NCI-H748 (cell line): ENCODE measurements around the gene ABRAXAS1.

ENCODE experiments used
- DNase-seq: peaks from one replicate; lab custom pipeline; 2025; ENCODE audit not compliant: unreplicated experiment; lab: John Stamatoyannopoulos, UW

Gene ABRAXAS1

DNA sequence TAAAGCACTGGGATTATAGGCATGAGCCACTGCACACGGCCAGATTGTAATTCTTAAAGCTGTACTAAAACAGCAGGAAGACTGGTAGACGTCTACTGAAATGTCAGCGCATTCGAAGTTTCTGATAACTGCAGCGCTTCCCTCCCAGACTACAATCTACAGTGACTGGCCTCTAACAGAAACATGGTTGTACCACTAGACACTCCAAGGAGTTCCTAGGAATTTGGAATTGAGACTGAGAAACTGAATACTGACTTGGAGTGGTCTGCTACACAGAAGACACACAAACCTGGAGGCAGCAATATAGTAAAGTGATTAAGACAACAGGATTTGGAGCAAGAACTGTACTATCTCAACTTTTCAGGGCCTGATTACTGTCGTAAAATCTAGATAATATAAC, 30.2 kb downstream of the ABRAXAS1 start:
- no peak for DNase-seq

DNA sequence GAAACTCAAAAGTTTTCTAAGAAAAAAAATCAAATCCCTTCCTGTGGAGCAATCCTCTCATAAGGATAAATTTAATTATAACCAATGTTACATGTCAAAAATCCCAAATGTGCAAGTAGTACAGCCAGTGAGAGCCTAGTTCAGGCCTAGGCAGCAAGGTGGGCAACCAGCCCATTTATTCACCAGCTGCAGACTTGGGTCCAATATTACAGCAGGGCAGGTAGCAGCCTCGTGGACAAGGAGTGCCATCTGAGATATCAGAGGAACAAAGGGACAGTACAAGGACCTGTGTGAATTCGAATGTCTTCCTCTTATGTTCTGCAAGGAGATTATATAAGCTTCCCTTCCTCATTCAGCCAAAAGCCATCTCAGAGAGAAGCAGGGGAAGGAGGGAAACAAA, 35.9 kb downstream of the ABRAXAS1 start:
- DNase-seq = no peak

DNA sequence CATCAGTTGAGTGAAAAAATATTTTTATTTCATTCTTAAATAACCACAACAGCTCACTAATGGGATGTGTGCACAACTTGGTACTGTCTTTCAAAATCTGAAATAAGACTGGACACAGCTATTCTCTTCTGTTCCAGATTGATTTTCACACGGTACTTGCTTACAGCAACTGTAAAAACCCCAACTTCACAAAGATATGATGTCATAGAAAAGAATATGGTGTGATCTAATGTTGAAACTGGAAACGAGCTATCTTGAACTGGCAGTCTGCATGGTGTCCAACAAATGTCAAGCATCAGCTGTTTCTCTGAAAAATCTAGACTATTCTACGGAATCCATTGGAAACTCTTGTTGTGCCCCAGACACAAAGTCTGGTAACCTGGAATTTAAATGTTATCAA, 44.0 kb downstream of the ABRAXAS1 start:
- no peak for DNase-seq

DNA sequence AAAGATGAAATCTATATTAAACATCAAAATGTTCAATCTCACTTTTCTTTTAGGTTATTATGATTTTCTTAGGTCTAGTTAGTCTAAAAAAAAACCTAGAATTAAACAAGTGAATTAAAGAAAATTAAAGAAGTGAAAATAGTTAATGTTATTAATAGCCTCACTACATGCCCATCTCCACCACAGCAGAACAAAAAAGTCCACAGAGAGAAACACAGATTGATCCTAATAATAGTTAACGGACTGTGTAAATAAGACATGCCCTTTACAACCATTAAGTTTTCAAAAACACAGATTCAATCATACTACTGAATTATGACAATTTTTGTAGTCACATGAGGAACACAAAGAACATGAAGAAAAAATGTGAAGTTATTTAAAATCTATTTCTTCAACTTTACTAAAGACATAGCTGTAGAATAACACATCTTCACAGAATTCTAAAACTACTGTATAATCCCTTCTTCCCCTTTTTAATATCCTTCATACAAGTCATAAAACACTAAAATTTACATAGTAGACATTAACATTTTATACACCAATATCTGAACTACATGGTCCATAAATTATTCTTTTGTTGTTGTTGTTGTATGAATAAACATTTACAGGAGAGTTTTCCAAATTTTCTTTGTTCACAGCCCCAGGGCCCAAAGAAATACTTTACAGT, 44.6 kb downstream of the ABRAXAS1 start:
- DNase-seq = no peak

DNA sequence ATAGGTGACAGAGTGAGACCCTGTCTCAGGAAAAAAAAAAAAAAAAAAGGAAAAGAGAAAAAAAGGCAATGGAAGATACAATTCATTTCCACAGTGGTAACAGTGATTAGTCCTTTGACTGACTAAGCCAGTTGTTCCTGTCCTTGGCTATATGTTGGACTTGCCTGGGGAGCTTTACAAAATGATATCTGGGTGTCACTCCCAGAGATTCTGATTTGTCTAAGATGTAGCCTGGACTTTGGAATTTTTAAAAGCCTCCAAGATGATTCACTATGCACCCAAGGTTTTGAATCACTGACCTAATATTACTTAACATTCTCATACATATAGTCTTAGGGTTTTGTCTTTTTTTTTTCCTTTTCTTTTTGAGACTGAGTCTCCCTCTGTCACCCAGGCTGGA, 46.2 kb downstream of the ABRAXAS1 start:
- DNase-seq = no peak

DNA sequence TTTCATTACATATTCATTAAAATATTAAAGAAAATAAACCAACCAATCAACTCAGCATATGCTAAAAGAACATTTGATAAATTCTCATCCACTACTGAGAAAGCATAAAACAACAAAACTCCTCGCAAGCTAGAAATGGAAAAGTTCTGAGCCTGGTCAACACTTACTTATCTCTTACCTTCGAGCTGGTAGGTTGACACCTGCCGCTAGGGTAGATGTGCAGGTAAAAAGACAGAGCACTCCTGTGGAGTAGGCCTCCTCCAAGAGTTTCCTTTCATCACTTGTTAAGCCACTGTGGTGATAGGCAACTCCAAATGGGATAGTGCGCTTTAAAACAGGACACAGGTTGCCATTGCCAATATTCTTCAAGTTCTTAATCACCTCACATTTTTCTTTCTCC, 48.2 kb downstream of the ABRAXAS1 start:
- DNase-seq = no peak

DNA sequence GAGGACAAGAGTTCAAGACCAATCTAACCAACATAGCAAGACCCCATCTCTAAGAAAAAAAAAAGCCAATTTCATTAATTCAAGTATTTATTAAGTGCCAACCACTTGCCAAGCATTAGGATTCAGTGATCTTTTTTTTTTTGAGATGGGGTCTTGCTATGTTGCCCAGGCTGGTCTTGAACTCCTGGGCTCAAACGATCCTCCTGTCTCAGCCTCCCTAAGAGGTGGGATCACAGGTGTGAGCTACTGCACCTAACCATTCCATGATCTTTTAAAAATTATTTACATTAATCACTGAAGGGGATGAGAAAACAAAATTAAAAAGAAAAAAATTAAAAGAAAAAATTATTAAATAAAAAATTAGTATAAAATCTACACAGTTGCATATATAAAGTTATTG, 53.7 kb downstream of the ABRAXAS1 start:
- no peak for DNase-seq

DNA sequence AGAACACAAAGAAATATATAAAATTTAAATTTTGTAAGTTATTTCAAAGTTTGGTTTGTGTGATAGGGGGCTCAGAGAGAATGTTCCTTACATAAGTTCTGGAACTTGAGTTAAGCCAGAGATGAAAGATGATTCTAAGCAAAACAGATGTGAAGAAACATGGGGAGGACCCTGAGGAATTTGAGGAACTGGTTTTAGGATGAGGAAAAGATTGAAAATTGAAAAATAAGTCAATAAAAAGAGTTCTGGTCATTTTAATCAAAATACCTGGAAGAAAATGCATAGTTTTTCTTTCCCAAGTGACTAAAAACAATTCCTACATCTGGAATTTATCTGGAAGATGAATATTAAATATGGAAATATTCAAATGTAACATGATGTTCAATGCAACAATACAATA, 66.7 kb downstream of the ABRAXAS1 start:
- DNase-seq = no peak

DNA sequence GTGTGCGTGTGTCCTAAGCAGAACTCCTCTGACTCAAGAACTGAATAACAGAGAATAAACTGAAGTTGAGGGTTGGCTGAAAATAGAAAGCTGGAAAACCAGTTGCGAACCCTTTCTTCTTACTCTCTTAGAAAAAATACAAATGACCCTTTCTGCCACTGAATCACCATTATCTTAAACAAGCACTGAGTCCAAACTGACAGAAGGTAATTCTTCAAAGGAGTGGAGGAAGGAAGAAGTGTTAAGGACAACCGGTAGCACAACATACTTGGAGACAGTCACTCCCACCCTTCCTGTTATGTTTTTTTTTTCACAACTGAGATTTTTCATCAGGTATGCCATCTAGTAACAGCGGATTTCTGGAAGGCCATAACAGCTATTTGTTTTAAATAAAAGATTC, 67.3 kb downstream of the ABRAXAS1 start:
- no peak for DNase-seq

DNA sequence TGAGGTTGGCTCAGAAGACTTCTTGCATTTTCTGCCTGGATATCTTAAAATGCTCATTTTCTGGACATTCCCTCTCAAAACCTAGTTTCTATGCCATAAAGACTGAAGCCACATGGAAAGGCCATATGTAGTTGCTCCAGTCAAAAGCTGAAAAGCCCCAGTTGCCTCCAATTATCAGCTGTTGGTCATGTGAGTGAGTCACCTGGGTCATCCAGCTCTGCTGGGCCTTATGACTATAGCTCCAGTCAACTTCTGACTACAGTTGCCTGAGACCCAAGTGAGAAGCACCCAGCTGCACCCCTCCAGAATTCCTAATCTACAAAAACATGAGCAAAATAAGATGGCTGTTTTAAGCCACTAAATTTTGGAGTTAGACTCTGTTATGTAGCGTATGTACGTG, 71.2 kb downstream of the ABRAXAS1 start:
- DNase-seq = no peak
